ENCODE measurements around the gene YJEFN3. TPM values are rescaled to one million over a fixed set of nuclear protein-coding genes. Genes with fewer than 3 reads are reported as not detected.

YJEFN3 gene
- polyA plus RNA-seq, 1 donor (not counting 4 experiments of a cell fraction or from before 2014, with no cell fraction given) = 1.2 TPM

DNA sequence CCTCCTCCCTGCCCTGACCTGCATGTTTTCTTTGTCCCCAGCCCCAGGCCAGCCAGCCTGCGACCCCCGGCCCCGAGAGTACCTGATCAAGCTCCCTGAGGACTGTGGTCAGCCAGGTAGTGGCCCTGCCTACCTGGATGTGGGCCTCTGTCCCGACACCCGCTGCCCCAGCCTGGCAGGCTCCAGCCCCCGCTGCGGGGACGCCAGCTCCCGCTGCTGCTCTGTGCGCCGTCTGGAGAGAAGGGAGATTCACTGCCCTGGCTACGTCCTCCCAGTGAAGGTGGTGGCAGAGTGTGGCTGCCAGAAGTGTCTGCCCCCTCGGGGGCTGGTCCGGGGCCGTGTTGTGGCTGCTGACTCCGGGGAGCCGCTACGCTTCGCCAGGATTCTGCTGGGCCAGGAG is 14.9 kb downstream of the YJEFN3 start:
- H3K4me3 ChIP-seq (ENCODE audit: control insufficient read depth in 2 of 3, extremely low read depth in 1 of 3, insufficient read depth in 2 of 3, low read depth in 1 of 3, low read length in 3 of 3) = no peak overlapping the region
- no peak for TF ChIP-seq EZH2 (IDR thresholded peaks at IDR 0.05; ENCODE audit: low read length)
- TF ChIP-seq, protein P1, sequence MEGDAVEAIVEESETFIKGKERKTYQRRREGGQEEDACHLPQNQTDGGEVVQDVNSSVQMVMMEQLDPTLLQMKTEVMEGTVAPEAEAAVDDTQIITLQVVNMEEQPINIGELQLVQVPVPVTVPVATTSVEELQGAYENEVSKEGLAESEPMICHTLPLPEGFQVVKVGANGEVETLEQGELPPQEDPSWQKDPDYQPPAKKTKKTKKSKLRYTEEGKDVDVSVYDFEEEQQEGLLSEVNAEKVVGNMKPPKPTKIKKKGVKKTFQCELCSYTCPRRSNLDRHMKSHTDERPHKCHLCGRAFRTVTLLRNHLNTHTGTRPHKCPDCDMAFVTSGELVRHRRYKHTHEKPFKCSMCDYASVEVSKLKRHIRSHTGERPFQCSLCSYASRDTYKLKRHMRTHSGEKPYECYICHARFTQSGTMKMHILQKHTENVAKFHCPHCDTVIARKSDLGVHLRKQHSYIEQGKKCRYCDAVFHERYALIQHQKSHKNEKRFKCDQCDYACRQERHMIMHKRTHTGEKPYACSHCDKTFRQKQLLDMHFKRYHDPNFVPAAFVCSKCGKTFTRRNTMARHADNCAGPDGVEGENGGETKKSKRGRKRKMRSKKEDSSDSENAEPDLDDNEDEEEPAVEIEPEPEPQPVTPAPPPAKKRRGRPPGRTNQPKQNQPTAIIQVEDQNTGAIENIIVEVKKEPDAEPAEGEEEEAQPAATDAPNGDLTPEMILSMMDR (optimal IDR thresholded peaks at IDR 0.05 in 1 of 3, IDR thresholded peaks at IDR 0.05 in 1 of 3, conservative IDR thresholded peaks at IDR 0.05 in 1 of 3; ENCODE audit: extremely low read depth in 1 of 3, insufficient read depth in 2 of 3, low read length in 3 of 3) = no peak
- no peaks in the 10 kb centered on the region for H3K79me2 ChIP-seq (ENCODE audit: control insufficient read depth, insufficient read depth, low read length)
- no peak overlapping the region for H3K4me2 ChIP-seq (ENCODE audit: control insufficient read depth, extremely low read depth, insufficient read depth, low read depth, low read length)
- H3K4me1 ChIP-seq (ENCODE audit: control insufficient read depth, extremely low read depth, insufficient read depth, low read length) = peaks cover 1% of the 10 kb centered on the region
- H3K9me1 ChIP-seq (ENCODE audit: control insufficient read depth, extremely low read depth, insufficient read depth, low read length) = no peaks in the 10 kb centered on the region
- no peak overlapping the region for H3K27ac ChIP-seq (ENCODE audit: control insufficient read depth, insufficient read depth, low read length)
- dilution Hi-C loops (cut with MboI; ENCODE audit: extremely low pct_ligation_motif_present, low sequenced_read_pairs) = no loop called here
- H4K20me1 ChIP-seq (ENCODE audit: control insufficient read depth, extremely low read depth, insufficient read depth, low read length) = no peaks in the 10 kb centered on the region
- peaks cover 36% of the 10 kb centered on the region for H3K27me3 ChIP-seq (ENCODE audit: control insufficient read depth, extremely low read depth, insufficient read depth, low read length)
- no peak for FAIRE-seq
- H3K9me3 ChIP-seq (ENCODE audit: control insufficient read depth, low read depth, low read length) = no peaks in the 10 kb centered on the region
- H2AFZ ChIP-seq (ENCODE audit: control insufficient read depth, low read length) = no peak overlapping the region
- H3K36me3 ChIP-seq (ENCODE audit: control insufficient read depth in 2 of 2, extremely low read depth in 1 of 2, insufficient read depth in 2 of 2, low read length in 2 of 2) = no peaks in the 10 kb centered on the region
- H3K9ac ChIP-seq (ENCODE audit: control insufficient read depth, extremely low read depth, insufficient read depth, low read length) = no peak overlapping the region
- DNase-seq (ENCODE audit: low read depth, low spot score) = no peak

DNA sequence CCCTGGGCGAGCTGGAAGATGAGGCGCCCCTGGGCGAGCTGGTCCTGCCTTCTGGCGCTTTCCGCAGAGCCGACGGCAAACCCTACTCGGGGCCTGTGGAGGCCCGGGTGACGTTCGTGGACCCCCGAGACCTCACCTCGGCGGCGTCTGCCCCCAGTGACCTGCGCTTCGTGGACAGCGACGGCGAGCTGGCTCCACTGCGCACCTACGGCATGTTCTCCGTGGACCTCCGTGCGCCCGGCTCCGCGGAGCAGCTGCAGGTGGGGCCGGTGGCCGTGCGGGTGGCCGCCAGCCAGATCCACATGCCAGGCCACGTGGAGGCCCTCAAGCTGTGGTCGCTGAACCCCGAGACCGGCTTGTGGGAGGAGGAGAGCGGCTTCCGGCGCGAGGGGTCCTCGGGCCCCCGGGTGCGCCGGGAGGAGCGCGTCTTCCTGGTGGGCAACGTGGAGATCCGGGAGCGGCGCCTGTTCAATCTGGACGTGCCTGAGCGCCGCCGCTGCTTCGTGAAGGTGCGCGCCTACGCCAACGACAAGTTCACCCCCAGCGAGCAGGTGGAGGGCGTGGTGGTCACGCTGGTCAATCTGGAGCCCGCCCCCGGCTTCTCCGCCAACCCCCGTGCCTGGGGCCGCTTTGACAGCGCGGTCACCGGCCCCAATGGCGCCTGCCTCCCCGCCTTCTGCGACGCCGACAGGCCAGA is 15.7 kb downstream of the YJEFN3 start:
- Histone ChIP-seq H3K27me3 (ENCODE audit: control insufficient read depth, extremely low read depth, insufficient read depth, low read length) (peaks cover 36% of the 10 kb centered on the region), H3K27ac (ENCODE audit: control insufficient read depth, insufficient read depth, low read length) (no peak overlapping the region), H3K36me3 (ENCODE audit: control insufficient read depth in 2 of 2, extremely low read depth in 1 of 2, insufficient read depth in 2 of 2, low read length in 2 of 2) (no peaks in the 10 kb centered on the region), H3K4me2 (ENCODE audit: control insufficient read depth, extremely low read depth, insufficient read depth, low read depth, low read length) (no peak overlapping the region), H3K4me3 (ENCODE audit: control insufficient read depth in 2 of 3, extremely low read depth in 1 of 3, insufficient read depth in 2 of 3, low read depth in 1 of 3, low read length in 3 of 3) (no peak overlapping the region), H2AFZ (ENCODE audit: control insufficient read depth, low read length) (no peak overlapping the region), H3K4me1 (ENCODE audit: control insufficient read depth, extremely low read depth, insufficient read depth, low read length) (no peaks in the 10 kb centered on the region), H4K20me1 (ENCODE audit: control insufficient read depth, extremely low read depth, insufficient read depth, low read length) (no peaks in the 10 kb centered on the region), H3K9me3 (ENCODE audit: control insufficient read depth, low read depth, low read length) (no peaks in the 10 kb centered on the region), H3K9ac (ENCODE audit: control insufficient read depth, extremely low read depth, insufficient read depth, low read length) (no peak overlapping the region), H3K79me2 (ENCODE audit: control insufficient read depth, insufficient read depth, low read length) (no peaks in the 10 kb centered on the region), H3K9me1 (ENCODE audit: control insufficient read depth, extremely low read depth, insufficient read depth, low read length) (no peaks in the 10 kb centered on the region)
- no peak for FAIRE-seq
- no peak for TF ChIP-seq EZH2 (IDR thresholded peaks at IDR 0.05; ENCODE audit: low read length)
- TF ChIP-seq, protein P1 (optimal IDR thresholded peaks at IDR 0.05 in 1 of 3, IDR thresholded peaks at IDR 0.05 in 1 of 3, conservative IDR thresholded peaks at IDR 0.05 in 1 of 3; ENCODE audit: extremely low read depth in 1 of 3, insufficient read depth in 2 of 3, low read length in 3 of 3) = no peak
- DNase-seq (ENCODE audit: low read depth, low spot score) = no peak
- dilution Hi-C loops (cut with MboI; ENCODE audit: extremely low pct_ligation_motif_present, low sequenced_read_pairs) = no loop called here
